GM19025 (cell line): Measurements from ENCODE around the gene KRTAP10-1.

Experiments used
- ATAC-seq: cut with Tn5 transposase; IDR thresholded peaks from one replicate; pipeline ENCODE4 v1.9.1; 2021; ENCODE audit warnings: mild to moderate bottlenecking, low read depth, moderate library complexity; ENCODE audit not compliant: unreplicated experiment

KRTAP10-1 gene

GRCh38 chr21:44519346-44520325, 20.4 kb downstream of the KRTAP10-1 start:
- no peak for ATAC-seq

GRCh38 chr21:44518686-44519085, 21.3 kb downstream of the KRTAP10-1 start:
- no peak for ATAC-seq

- no peak for ATAC-seq
Observed at GRCh38 chr21:44517175-44517899, 22.7 kb downstream of the KRTAP10-1 start.

GRCh38 chr21:44516828-44517174, 23.2 kb downstream of the KRTAP10-1 start:
- no peak for ATAC-seq

GRCh38 chr21:44516342-44516741, 23.7 kb downstream of the KRTAP10-1 start:
- no peak for ATAC-seq

GRCh38 chr21:44515359-44516165, 24.4 kb downstream of the KRTAP10-1 start:
- ATAC-seq: no peak

- no peak for ATAC-seq
Observed at GRCh38 chr21:44514746-44515358, 25.1 kb downstream of the KRTAP10-1 start.

GRCh38 chr21:44514218-44514520, 25.8 kb downstream of the KRTAP10-1 start:
- ATAC-seq: no peak

GRCh38 chr21:44513389-44514217, 26.4 kb downstream of the KRTAP10-1 start:
- ATAC-seq: no peak

GRCh38 chr21:44512496-44513388, 27.3 kb downstream of the KRTAP10-1 start:
- ATAC-seq: no peak

- no peak for ATAC-seq
Observed at GRCh38 chr21:44511938-44512275, 28.1 kb downstream of the KRTAP10-1 start.

- ATAC-seq: no peak
Observed at GRCh38 chr21:44511219-44511937, 28.6 kb downstream of the KRTAP10-1 start.

GRCh38 chr21:44510508-44511218, 29.3 kb downstream of the KRTAP10-1 start:
- no peak for ATAC-seq

GRCh38 chr21:44510109-44510507, 29.9 kb downstream of the KRTAP10-1 start:
- ATAC-seq: no peak

GRCh38 chr21:44509539-44509938, 30.5 kb downstream of the KRTAP10-1 start:
- ATAC-seq: no peak

- ATAC-seq: no peak
Observed at GRCh38 chr21:44508711-44509445, 31.1 kb downstream of the KRTAP10-1 start.

- no peak for ATAC-seq
Observed at GRCh38 chr21:44508426-44508710, 31.6 kb downstream of the KRTAP10-1 start.
